IPS DF 4.7 (cell line): ENCODE data around the gene DIAPH3.

Experiments used
- DNase-seq: peaks from one replicate; pipeline ENCODE4 v3.0.0-alpha.2; 2013; ENCODE audit warnings: low spot score; ENCODE audit errors: extremely low read depth

DIAPH3 gene

GRCh38 chr13:59782696-59783095, 381.0 kb downstream of the DIAPH3 start:
- no peak for DNase-seq

- no peak for DNase-seq
These were observed 383.7 kb downstream of the DIAPH3 start for GRCh38 chr13:59780058-59780457.

GRCh38 chr13:59776924-59777690, 386.6 kb downstream of the DIAPH3 start:
- DNase-seq: no peak

GRCh38 chr13:59774491-59774971, 389.2 kb downstream of the DIAPH3 start:
- no peak for DNase-seq

- no peak for DNase-seq
These were observed 392.5 kb downstream of the DIAPH3 start for GRCh38 chr13:59771272-59771671.

GRCh38 chr13:59770451-59770850, 393.3 kb downstream of the DIAPH3 start:
- DNase-seq: no peak

GRCh38 chr13:59766236-59766635, 397.5 kb downstream of the DIAPH3 start:
- no peak for DNase-seq

- DNase-seq: no peak
These were observed 408.0 kb downstream of the DIAPH3 start for GRCh38 chr13:59755632-59756290.

GRCh38 chr13:59754411-59754810, 409.3 kb downstream of the DIAPH3 start:
- DNase-seq: no peak

GRCh38 chr13:59750860-59751259, 412.9 kb downstream of the DIAPH3 start:
- peak; percentile 78 for DNase-seq

- DNase-seq: no peak
These were observed 415.7 kb downstream of the DIAPH3 start for GRCh38 chr13:59748046-59748445.

- DNase-seq: no peak
These were observed 416.2 kb downstream of the DIAPH3 start for GRCh38 chr13:59747529-59747928.

- no peak for DNase-seq
These were observed 417.3 kb downstream of the DIAPH3 start for GRCh38 chr13:59746291-59746962.

GRCh38 chr13:59745392-59745788, 418.3 kb downstream of the DIAPH3 start:
- no peak for DNase-seq

- no peak for DNase-seq
These were observed 418.9 kb downstream of the DIAPH3 start for GRCh38 chr13:59744747-59745391.

GRCh38 chr13:59743195-59743594, 420.5 kb downstream of the DIAPH3 start:
- no peak for DNase-seq

- DNase-seq: no peak
These were observed 421.3 kb downstream of the DIAPH3 start for GRCh38 chr13:59742467-59742866.

GRCh38 chr13:59738921-59739320, 424.8 kb downstream of the DIAPH3 start:
- no peak for DNase-seq

- DNase-seq: no peak
These were observed 429.3 kb downstream of the DIAPH3 start for GRCh38 chr13:59734393-59734792.

- DNase-seq: no peak
These were observed 430.0 kb downstream of the DIAPH3 start for GRCh38 chr13:59733744-59734143.

- DNase-seq: no peak
These were observed 433.7 kb downstream of the DIAPH3 start for GRCh38 chr13:59730026-59730425.
